Activated T-cell treated with anti-CD3 and anti-CD28 coated beads for 1 hour (primary cell): ENCODE measurements around the gene IFT122.

Experiments used
- DNase-seq: peaks from one replicate; pipeline ENCODE4 v3.0.0-alpha.2; 2020; ENCODE audit warnings: low read depth

The IFT122 gene

DNA sequence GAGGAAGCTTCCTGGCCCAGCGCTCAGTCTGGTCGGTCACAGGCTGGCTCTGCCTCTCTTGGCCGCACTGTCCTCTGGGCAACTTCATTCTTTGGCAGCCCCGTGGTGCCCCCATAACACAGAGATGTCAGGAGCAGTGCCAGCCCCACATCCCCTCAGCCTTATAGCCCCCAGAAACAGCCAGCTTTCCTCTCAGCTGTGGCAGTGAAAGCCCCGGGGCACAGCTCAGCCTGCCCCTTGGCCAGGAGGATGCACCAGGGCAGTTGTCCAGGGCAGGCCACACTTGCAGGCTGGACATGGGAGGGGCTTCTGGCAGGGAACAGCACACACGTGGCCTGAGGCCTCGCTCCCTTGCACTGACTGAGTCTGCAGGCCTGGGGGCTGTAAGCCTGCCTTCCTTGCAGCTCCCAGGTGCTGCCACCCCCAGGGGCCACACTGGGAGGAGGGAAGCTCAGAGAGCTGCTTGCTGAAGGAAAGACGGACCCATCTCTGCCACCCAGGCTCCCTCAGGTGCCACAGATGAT, 78.1 kb downstream of the IFT122 start:
- no peak for DNase-seq

DNA sequence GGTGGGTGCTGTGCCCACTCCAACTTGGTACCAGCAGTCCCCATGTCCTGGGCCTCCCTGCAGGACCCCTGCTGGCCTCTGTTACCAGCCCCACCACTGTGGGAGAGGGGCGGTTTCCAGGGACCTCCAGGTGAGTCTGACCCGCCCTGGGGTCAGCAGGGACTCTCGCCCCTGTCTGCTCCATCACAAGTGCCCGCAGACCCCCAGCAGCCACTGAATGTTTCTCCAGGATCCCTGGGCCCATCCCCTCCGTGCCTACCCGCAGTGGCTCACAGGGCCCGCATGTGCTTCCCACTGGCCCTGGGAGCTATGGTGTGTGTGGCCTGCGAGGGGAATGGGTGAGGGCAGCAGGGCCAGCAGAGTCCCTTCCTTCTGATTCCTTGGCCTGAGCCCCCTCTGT, 78.6 kb downstream of the IFT122 start:
- DNase-seq, result no peak

DNA sequence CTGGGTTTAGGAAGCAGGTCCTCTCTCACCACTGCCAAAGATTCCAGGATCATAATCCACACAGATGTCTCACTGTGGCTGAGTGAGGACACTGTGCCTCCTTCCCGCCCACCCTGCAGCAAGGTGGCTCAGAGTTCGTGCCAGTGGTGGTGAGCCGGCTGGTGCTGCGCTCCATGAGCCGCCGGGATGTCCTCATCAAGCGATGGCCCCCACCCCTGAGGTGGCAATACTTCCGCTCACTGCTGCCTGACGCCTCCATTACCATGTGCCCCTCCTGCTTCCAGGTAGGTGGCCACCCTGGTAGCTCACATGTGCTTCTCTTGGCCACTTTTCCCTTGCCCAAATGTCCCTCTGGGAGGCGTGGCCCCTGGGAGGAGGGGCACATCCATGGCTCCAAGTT, 79.4 kb downstream of the IFT122 start:
- DNase-seq, result no peak

DNA sequence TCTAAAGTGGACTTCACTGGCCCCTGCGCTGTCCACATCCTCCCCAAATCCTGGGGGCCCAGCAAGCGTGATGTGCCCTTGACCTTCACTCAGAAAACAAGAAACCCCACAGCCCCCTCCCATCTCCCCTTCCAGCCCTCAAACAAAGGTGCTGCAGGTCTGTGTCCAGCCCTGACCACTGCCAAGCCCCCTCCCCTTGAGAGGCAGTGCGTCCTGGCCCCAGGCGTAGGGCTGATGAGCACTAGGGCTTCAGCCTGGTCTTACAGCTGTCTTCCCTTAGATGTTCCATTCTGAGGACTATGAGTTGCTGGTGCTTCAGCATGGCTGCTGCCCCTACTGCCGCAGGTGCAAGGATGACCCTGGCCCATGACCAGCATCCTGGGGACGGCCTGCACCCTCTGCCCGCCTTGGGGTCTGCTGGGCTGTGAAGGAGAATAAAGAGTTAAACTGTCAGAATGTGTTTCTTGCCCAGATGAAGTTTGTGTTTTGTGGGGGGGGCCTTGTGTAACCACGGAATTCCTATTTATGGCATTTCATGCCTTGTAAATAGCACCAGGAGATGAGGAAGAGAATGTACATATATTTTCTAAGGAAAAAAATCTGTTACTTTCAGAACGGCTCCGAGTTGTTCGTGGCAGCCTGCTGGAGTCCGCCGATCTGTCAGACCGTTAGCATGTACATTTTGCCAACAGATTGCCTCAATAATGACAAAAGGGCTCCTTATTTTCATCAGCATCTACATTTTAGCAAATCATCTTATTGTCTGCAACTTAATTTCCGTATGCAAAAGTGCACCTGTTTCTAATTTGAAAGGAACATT, 80.1 kb downstream of the IFT122 start:
- no peak for DNase-seq

DNA sequence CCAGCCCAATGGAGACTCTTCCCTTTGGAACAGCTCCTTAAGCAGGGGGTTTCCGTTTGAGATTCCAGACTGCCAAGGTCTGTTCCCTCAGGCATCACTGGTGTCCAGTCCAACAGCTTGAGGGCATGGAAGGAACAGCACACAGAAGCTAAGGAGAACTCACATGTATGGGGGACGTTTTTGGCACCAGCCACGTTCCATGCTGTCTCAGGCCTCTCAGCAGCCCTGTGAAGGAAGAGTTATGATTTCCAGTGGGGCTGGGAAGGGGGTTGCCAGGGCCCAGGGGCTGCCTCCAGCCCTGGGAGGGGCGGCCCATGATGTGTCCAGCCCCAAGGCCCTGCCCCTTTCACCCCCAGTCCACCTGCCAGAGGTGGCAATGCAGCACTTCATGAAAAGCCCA, 80.9 kb downstream of the IFT122 start:
- DNase-seq, result no peak

DNA sequence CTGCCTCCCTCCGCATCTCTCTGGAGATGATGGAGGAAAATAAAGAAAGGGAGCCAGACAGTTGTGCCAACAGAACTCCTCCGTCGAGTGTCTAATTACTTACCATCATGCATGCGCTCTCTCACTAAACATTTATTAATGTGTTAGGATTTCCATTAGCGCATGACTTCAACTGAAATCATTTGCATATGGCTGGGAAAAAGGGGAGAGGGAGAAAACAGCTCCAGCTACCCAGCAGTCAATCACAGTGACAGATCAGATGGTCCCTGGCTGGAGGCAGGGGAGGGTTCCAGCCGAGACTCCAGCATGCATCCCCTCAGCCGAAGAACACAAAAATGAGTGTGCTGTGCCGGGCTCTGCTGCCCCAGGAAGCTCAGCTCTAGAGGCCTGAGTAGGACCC, 81.6 kb downstream of the IFT122 start:
- DNase-seq, result no peak

DNA sequence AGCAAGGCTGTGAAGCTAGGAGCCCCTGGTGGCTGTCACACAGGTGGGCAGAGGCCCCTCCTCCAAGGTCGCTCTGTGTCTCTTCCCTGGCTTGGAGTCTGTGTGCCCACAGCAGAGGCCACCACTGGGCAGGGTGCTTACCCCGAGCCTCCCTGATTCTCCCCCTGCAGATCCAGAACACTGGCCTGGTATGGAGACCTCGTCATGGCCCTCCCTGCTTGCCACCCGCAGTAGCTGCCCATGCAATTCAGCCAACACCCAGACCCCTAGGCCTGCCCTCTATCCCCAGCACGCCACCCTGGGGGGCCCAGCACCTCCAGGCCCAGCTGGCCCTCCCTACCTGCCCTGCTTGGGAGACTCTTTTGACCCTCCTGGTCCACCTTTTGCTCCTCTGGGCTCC, 82.9 kb downstream of the IFT122 start:
- no peak for DNase-seq

DNA sequence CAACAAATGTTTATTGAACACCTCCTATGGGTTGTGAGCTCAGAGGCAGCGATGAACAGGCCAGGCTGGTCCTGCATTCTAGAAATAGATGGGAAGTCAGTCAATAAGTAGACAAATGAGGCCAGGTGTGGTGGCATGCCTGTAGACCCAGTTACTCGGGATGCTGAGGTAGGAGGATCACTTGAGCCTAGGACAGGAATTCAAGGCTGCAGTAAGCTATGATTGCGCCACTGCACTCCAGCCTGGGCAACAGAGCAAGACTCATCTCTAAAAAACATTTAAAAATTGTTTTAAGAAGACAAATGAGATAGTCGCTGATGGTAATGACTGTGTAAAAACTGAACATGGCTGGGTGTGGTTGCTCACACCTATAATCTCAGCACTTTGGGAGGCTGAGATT, 84.1 kb downstream of the IFT122 start:
- DNase-seq, result no peak

DNA sequence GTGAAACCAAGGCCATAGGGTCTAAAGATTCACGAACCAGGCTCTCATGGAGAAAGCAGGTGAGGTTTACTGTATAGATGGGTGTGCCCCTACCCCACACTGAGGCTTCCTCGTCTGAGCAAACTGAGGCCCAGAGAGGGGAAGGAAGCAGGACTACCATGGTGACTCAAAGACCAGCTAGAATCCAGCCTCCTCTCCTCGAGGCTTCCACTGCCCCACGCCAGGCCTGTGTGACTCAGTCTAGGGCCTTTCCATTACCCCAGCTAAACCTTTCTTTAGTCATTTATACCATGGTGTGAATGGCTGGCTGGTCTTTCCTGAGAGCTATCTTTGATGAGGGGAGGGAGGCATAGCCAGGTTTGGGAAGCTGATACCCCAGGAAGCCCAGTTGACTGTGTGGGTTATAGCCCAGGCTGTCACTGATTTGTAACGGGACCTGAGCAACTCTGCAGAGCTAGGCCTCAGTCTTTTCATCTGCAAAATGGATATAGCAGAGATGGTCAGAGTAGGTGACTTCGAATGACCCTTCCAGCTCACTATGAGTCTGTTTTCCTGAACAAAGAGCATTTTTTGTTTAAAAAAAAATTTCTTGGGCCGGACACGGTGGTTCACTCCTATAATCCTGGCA, 85.4 kb downstream of the IFT122 start:
- no peak for DNase-seq

DNA sequence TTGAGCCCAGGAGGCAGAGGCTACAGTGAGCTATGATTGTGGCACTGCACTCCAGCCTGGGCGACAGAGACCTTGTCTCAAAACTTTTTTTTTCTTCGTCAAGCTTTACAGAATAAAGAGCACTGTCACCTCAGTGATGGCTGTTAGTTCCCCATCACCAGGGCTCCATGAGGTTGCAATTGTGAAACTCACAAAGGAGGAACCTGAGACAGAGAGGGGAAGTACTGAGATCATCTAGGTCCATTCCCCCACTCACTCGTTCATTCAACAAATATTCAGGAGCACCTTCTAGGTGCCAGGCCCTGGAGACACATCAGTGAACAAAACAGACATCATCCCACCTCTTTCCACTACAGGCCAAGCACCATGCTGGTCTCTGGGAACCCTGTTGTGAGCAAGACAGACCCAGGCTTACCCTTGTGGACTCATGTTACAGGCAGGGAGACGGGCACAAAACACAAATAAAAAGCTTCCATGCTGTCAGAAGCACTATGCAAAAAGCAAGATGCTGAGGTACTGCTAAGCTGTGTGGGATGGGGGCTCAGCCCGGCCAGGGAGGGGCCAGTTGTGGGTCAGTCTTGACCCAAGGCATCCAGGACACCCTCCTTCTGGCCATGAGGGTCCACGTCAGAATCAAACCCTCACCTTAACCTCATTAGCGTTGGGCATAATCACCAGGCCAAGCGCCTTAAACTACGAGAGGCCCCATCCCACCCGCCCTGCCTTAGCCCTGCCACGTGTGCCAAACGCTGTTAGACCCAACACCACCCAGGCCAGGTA, 86.3 kb downstream of the IFT122 start:
- DNase-seq, result no peak

DNA sequence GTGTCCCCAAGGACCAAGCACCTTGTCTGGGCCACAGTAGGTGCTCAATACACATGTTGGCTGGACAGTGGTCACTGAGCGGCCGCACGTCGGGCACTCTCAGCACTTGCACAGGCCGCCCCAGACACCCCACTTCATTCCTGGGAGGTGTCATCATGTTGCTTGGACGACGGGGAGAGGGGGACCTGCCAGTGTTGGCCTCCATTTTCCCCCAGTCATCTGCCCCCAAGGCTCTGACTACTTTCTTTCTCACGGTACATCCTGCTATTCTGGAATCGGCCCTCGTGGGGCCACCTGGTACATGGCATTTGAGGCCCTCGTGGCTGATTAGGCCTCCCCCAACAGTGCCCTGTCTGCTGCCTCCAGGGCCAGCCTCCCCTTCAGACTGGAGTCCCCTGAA, 87.2 kb downstream of the IFT122 start:
- DNase-seq, result no peak

DNA sequence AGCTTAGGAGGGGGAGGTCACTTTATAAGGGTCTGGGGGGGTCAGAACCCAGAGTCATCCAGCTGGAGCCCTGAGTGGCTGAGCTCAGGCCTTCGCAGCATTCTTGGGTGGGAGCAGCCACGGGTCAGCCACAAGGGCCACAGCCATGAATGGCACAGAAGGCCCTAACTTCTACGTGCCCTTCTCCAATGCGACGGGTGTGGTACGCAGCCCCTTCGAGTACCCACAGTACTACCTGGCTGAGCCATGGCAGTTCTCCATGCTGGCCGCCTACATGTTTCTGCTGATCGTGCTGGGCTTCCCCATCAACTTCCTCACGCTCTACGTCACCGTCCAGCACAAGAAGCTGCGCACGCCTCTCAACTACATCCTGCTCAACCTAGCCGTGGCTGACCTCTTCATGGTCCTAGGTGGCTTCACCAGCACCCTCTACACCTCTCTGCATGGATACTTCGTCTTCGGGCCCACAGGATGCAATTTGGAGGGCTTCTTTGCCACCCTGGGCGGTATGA, 88.6 kb downstream of the IFT122 start, which contains the start of gene RHO:
Gene RHO (plus strand): TSS at position 51 of the 512 bp plus-strand sequence. CDS start 95 bp downstream, at position 146.
- no peak for DNase-seq

DNA sequence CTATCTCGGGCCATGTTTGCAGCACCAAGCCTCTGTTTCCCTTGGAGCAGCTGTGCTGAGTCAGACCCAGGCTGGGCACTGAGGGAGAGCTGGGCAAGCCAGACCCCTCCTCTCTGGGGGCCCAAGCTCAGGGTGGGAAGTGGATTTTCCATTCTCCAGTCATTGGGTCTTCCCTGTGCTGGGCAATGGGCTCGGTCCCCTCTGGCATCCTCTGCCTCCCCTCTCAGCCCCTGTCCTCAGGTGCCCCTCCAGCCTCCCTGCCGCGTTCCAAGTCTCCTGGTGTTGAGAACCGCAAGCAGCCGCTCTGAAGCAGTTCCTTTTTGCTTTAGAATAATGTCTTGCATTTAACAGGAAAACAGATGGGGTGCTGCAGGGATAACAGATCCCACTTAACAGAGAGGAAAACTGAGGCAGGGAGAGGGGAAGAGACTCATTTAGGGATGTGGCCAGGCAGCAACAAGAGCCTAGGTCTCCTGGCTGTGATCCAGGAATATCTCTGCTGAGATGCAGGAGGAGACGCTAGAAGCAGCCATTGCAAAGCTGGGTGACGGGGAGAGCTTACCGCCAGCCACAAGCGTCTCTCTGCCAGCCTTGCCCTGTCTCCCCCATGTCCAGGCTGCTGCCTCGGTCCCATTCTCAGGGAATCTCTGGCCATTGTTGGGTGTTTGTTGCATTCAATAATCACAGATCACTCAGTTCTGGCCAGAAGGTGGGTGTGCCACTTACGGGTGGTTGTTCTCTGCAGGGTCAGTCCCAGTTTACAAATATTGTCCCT, 89.6 kb downstream of the IFT122 start:
- DNase-seq, result no peak

DNA sequence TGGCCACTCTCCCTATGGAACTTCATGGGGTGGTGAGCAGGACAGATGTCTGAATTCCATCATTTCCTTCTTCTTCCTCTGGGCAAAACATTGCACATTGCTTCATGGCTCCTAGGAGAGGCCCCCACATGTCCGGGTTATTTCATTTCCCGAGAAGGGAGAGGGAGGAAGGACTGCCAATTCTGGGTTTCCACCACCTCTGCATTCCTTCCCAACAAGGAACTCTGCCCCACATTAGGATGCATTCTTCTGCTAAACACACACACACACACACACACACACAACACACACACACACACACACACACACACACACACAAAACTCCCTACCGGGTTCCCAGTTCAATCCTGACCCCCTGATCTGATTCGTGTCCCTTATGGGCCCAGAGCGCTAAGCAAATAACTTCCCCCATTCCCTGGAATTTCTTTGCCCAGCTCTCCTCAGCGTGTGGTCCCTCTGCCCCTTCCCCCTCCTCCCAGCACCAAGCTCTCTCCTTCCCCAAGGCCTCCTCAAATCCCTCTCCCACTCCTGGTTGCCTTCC, 90.3 kb downstream of the IFT122 start:
- no peak for DNase-seq

DNA sequence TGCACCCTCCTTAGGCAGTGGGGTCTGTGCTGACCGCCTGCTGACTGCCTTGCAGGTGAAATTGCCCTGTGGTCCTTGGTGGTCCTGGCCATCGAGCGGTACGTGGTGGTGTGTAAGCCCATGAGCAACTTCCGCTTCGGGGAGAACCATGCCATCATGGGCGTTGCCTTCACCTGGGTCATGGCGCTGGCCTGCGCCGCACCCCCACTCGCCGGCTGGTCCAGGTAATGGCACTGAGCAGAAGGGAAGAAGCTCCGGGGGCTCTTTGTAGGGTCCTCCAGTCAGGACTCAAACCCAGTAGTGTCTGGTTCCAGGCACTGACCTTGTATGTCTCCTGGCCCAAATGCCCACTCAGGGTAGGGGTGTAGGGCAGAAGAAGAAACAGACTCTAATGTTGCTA, 90.8 kb downstream of the IFT122 start:
- no peak for DNase-seq

DNA sequence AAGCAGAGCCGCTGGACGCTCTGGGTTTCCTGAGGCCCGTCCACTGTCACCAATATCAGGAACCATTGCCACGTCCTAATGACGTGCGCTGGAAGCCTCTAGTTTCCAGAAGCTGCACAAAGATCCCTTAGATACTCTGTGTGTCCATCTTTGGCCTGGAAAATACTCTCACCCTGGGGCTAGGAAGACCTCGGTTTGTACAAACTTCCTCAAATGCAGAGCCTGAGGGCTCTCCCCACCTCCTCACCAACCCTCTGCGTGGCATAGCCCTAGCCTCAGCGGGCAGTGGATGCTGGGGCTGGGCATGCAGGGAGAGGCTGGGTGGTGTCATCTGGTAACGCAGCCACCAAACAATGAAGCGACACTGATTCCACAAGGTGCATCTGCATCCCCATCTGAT, 91.7 kb downstream of the IFT122 start:
- no peak for DNase-seq

DNA sequence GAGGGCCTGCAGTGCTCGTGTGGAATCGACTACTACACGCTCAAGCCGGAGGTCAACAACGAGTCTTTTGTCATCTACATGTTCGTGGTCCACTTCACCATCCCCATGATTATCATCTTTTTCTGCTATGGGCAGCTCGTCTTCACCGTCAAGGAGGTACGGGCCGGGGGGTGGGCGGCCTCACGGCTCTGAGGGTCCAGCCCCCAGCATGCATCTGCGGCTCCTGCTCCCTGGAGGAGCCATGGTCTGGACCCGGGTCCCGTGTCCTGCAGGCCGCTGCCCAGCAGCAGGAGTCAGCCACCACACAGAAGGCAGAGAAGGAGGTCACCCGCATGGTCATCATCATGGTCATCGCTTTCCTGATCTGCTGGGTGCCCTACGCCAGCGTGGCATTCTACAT, 92.2 kb downstream of the IFT122 start:
- no peak for DNase-seq

DNA sequence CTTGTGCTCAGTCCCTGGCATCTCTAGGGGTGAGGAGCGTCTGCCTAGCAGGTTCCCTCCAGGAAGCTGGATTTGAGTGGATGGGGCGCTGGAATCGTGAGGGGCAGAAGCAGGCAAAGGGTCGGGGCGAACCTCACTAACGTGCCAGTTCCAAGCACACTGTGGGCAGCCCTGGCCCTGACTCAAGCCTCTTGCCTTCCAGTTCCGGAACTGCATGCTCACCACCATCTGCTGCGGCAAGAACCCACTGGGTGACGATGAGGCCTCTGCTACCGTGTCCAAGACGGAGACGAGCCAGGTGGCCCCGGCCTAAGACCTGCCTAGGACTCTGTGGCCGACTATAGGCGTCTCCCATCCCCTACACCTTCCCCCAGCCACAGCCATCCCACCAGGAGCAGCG, 93.4 kb downstream of the IFT122 start:
- DNase-seq, result no peak

DNA sequence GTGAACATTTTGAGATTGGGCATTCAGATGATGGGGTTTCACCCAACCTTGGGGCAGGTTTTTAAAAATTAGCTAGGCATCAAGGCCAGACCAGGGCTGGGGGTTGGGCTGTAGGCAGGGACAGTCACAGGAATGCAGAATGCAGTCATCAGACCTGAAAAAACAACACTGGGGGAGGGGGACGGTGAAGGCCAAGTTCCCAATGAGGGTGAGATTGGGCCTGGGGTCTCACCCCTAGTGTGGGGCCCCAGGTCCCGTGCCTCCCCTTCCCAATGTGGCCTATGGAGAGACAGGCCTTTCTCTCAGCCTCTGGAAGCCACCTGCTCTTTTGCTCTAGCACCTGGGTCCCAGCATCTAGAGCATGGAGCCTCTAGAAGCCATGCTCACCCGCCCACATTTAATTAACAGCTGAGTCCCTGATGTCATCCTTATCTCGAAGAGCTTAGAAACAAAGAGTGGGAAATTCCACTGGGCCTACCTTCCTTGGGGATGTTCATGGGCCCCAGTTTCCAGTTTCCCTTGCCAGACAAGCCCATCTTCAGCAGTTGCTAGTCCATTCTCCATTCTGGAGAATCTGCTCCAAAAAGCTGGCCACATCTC, 94.5 kb downstream of the IFT122 start:
- DNase-seq, result no peak

DNA sequence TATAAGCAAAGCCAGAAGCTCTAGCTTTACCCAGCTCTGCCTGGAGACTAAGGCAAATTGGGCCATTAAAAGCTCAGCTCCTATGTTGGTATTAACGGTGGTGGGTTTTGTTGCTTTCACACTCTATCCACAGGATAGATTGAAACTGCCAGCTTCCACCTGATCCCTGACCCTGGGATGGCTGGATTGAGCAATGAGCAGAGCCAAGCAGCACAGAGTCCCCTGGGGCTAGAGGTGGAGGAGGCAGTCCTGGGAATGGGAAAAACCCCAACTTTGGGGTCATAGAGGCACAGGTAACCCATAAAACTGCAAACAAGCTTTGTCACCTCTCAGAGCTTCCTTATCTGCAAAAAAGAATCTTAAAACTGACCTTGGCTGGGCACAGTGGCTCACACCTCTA, 95.1 kb downstream of the IFT122 start:
- no peak for DNase-seq

DNA sequence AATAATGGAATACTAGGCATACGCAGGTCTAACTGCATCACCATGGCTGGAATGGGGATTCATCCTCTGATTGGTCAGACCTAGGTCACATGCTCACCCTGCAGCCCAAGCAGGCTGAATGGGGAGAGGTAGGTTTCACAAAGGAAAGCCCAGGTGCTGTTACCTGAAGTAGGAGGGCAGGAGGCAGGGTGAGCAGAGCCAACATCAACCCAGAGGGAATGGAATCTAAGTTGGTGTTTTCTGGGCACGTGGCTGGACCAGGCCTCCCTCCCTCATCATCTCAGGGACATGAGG, 96.3 kb downstream of the IFT122 start:
- DNase-seq, result no peak
